BLaER1 treated with 17β-estradiol and CSF1 and Interleukin-3, amounts not matched to agents 10 nM and 100 nM (cell line): ENCODE results near the gene OSBPL8.
"Not testable (repeated sequence)": the region's sequence is repeated elsewhere in the genome, so short reads cannot be mapped to it uniquely, and the experiment has no call there.

ENCODE experiments used
- H3K27ac ChIP-seq, 11 experiments: shearing (Covaris generic); formaldehyde crosslinking; 2 replicates each; pipeline ENCODE4 v1.8.1; 2022
- H3K27me3 ChIP-seq, 11 experiments: shearing (Covaris generic); formaldehyde crosslinking; 2 replicates each; pipeline ENCODE4 v1.8.1; 2022
- H3K36me3 ChIP-seq, 11 experiments: shearing (Covaris generic); formaldehyde crosslinking; 2 replicates each; pipeline ENCODE4 v1.8.1; 2022
- H3K4me1 ChIP-seq, 10 experiments: shearing (Covaris generic); formaldehyde crosslinking; 2 replicates each; pipeline ENCODE4 v1.8.1; 2022
- H3K4me2 ChIP-seq, 11 experiments: shearing (Covaris generic); formaldehyde crosslinking; 2 replicates each; pipeline ENCODE4 v1.8.1; 2022
- H3K4me3 ChIP-seq, 10 experiments: shearing (Covaris generic); formaldehyde crosslinking; 2 replicates each; pipeline ENCODE4 v1.8.1; 2022
- H3K9ac ChIP-seq, 11 experiments: shearing (Covaris generic); formaldehyde crosslinking; 2 replicates each; pipeline ENCODE4 v1.8.1; 2022
- H3K9me3 ChIP-seq, 11 experiments: shearing (Covaris generic); formaldehyde crosslinking; replicated peaks in 1 of 11; 2 replicates each; pipeline ENCODE4 v1.8.1; 2022
- H4K20me1 ChIP-seq, 11 experiments: shearing (Covaris generic); formaldehyde crosslinking; 2 replicates each; pipeline ENCODE4 v1.8.1; 2022
- Cebpa-rat ChIP-seq, 11 experiments: shearing (Covaris generic); IDR thresholded peaks; 2 replicates each; pipeline ENCODE4 v1.8.1; 2022

Gene OSBPL8

DNA sequence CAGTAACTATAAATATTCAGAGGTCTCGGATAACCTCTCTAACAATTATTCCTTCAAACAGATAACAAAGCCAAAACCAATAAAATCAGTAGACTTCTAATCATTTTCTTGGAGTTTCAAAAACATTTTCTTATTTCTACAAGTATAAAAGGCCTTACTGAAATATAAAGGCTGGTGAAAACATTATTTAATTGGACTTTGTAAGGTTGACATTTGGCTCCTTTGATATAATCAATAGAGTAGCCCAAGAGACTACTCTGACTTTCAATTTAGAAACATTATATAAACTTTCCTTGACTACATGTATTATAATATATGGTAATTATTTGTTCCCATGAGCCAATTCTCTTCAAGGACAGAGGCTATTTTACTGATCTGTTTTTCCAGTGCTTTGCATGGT lies 68.3 kb downstream of the OSBPL8 start:
- Histone ChIP-seq H4K20me1 (peaks cover 0 to 89% (median 0%) of the 10 kb centered on the region in 11 experiments; a peak in 6 of 22 replicates), H3K9ac (no peak overlapping the region), H3K27ac (no peak overlapping the region), H3K4me1 (peaks cover 0 to 6% (median 0%) of the 10 kb centered on the region in 10 experiments; a peak in 1 of 20 replicates), H3K4me2 (no peak overlapping the region), H3K27me3 (no peaks in the 10 kb centered on the region), H3K4me3 (no peak overlapping the region), H3K9me3 (peaks cover 27 to 50% (median 41%) of the 10 kb centered on the region in 11 experiments), H3K36me3 (peaks cover 11 to 94% (median 22%) of the 10 kb centered on the region in 11 experiments; a peak in 18 of 22 replicates)
- no peak for TF ChIP-seq Cebpa-rat (IDR thresholded peaks at IDR 0.05)

DNA sequence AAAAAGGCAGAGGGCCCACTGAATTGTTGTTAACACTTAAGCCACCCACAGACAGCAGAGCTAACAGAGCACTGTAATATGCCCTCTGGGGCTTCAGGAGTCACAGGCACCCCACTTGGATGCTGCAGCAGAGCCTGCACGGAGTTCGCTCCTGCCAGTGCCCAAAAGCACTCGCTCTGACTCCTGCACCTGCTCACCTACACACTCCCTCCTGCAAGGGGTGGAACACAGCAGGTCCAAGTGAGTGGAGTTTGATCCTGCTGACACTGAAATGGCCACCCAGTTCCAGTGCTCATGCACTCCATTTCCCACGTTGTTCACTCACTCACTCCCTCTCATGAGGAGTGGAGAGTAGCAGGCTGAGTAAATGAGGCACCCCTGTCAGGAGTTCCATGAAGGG lies 68.8 kb downstream of the OSBPL8 start:
- no peak overlapping the region for H3K4me3 ChIP-seq

DNA sequence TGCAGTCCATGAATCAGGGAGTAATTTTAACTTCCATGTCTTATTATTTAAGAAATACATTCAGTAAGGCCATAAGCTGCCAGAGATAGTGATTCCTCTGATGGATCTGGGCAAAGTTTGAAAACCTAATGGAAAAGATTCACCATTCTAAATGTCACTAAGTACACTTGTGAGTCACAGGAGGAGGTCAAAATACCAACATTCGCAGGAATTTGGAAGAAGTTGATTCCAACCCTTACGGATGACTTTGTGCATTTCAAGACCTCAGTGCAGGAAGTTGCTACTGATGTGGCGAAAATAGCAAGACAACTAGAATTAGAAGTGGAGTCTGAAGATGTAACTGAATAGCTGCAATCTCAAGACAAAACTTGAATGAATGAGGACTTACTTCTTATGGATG lies 69.8 kb downstream of the OSBPL8 start:
- no peak overlapping the region for H3K27ac ChIP-seq
- H3K9me3 ChIP-seq: peaks cover 21 to 47% (median 38%) of the 10 kb centered on the region in 11 experiments
- no peak overlapping the region for H3K4me2 ChIP-seq
- H3K9ac ChIP-seq: no peak overlapping the region
- TF ChIP-seq Cebpa-rat (IDR thresholded peaks at IDR 0.05): no peak
- H4K20me1 ChIP-seq: peaks cover 0 to 86% (median 0%) of the 10 kb centered on the region in 11 experiments; a peak in 5 of 22 replicates
- H3K4me3 ChIP-seq: no peak overlapping the region
- no peaks in the 10 kb centered on the region for H3K4me1 ChIP-seq
- H3K27me3 ChIP-seq: no peaks in the 10 kb centered on the region
- peaks cover 11 to 94% (median 24%) of the 10 kb centered on the region in 11 experiments; a peak in 18 of 22 replicates for H3K36me3 ChIP-seq

More for the DNA sequence above, 68.8 kb downstream of the OSBPL8 start:
- Histone ChIP-seq H3K36me3 (peaks cover 11 to 94% (median 24%) of the 10 kb centered on the region in 11 experiments; a peak in 18 of 22 replicates), H3K27me3 (no peaks in the 10 kb centered on the region), H3K27ac (no peak overlapping the region), H3K9ac (no peak overlapping the region), H3K4me1 (0 out of 20 replicates have a peak, but pooled peaks cover 0 to 3% (median 0%) of the 10 kb centered on the region in 10 experiments), H4K20me1 (peaks cover 0 to 89% (median 0%) of the 10 kb centered on the region in 11 experiments; a peak in 5 of 22 replicates), H3K4me2 (no peak overlapping the region), H3K9me3 (peaks cover 27 to 50% (median 41%) of the 10 kb centered on the region in 11 experiments)
- TF ChIP-seq Cebpa-rat (IDR thresholded peaks at IDR 0.05): no peak

DNA sequence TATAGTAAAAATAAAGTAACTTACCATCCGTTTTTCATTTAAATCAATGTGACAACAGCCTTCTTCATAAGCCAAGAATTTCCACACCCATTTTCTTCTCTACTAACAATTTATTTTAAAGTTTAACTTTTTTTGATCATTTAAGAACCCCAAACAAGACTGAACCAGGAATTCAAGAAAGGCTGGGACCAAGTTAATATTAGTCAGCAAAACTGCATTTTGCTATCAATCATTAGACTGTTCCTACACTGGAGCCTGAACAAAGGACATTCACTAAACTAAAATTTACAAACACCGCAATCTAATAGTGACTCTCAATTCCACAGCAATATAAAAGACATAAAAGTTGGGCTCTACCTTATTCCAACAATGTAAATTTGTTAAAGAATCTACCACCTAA lies 73.6 kb downstream of the OSBPL8 start:
- Histone ChIP-seq H3K4me3 (no peak overlapping the region), H3K4me1 (peaks cover 0 to 10% (median 0%) of the 10 kb centered on the region in 10 experiments; a peak in 2 of 20 replicates), H3K36me3 (peaks cover 9 to 92% (median 21%) of the 10 kb centered on the region in 11 experiments; a peak in 18 of 22 replicates), H4K20me1 (peaks cover 0 to 89% (median 0%) of the 10 kb centered on the region in 11 experiments; a peak in 5 of 22 replicates), H3K9ac (no peak overlapping the region), H3K4me2 (no peak overlapping the region), H3K9me3 (peaks cover 0 to 13% (median 12%) of the 10 kb centered on the region in 11 experiments; a peak in 20 of 22 replicates), H3K27me3 (no peaks in the 10 kb centered on the region), H3K27ac (no peak overlapping the region)
- no peak for TF ChIP-seq Cebpa-rat (IDR thresholded peaks at IDR 0.05)

DNA sequence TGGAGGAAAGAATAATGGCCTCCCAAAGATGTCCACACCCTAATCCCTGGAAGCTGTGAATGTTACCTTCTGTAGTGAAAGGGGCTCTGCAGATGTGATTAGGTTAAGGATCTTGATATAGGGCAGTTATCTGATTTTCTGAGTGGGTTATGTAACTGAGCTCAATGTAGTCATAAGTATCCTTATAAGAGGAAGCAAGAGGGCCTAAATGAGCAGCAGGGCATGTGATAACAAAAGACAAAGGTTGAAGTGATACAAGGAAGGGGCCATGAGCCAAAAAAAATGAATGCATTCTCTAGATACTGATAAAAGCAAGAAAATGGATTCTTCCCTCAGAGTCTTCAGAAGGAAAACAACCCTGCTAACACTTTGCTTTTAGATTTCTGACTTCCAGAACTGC lies 78.8 kb downstream of the OSBPL8 start:
- no peak overlapping the region for H3K4me3 ChIP-seq
- TF ChIP-seq Cebpa-rat (IDR thresholded peaks at IDR 0.05): no peak
- no peak overlapping the region for H3K27ac ChIP-seq
- no peak overlapping the region for H3K9ac ChIP-seq
- H3K27me3 ChIP-seq: no peaks in the 10 kb centered on the region
- peaks cover 0 to 89% (median 5%) of the 10 kb centered on the region in 11 experiments; a peak in 10 of 22 replicates for H3K36me3 ChIP-seq
- peaks cover 0 to 16% (median 0%) of the 10 kb centered on the region in 10 experiments; a peak in 2 of 20 replicates for H3K4me1 ChIP-seq
- H3K9me3 ChIP-seq: no peaks in the 10 kb centered on the region
- peaks cover 0 to 84% (median 0%) of the 10 kb centered on the region in 11 experiments; a peak in 3 of 22 replicates for H4K20me1 ChIP-seq
- peak overlapping the region in 2 of 11 experiments; percentile 2 to 17; a peak in 2 of 22 replicates for H3K4me2 ChIP-seq

DNA sequence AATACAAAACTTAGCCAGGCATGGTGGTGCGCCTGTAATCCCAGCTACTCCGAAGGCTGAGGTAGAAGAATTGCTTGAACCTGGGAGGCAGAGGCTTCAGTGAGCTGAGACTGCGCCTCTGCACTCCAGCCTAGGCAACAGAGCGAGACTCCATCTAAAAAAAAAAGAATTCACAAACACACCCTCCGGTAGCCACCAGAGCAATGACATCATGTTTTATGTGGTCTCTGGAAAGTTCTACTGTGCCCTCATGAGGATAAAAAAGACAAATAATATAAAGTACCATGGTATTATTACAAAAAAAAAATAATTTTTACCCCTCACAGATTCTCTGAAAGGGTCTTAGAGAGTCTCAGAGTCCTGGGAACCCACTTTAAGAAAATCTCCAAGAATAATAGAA lies 81.5 kb downstream of the OSBPL8 start:
- H3K4me3 ChIP-seq: no peak overlapping the region
- H4K20me1 ChIP-seq: peaks cover 0 to 86% (median 0%) of the 10 kb centered on the region in 11 experiments; a peak in 3 of 22 replicates
- no peak overlapping the region for H3K9ac ChIP-seq
- peaks cover 0 to 8% (median 5%) of the 10 kb centered on the region in 11 experiments; a peak in 9 of 22 replicates for H3K9me3 ChIP-seq
- TF ChIP-seq Cebpa-rat (IDR thresholded peaks at IDR 0.05): no peak
- H3K4me2 ChIP-seq: no peak overlapping the region
- no peak overlapping the region for H3K27ac ChIP-seq
- H3K36me3 ChIP-seq: peaks cover 0 to 80% (median 0%) of the 10 kb centered on the region in 11 experiments; a peak in 9 of 22 replicates
- H3K4me1 ChIP-seq: peaks cover 0 to 16% (median 0%) of the 10 kb centered on the region in 10 experiments; a peak in 2 of 20 replicates
- H3K27me3 ChIP-seq: no peaks in the 10 kb centered on the region

DNA sequence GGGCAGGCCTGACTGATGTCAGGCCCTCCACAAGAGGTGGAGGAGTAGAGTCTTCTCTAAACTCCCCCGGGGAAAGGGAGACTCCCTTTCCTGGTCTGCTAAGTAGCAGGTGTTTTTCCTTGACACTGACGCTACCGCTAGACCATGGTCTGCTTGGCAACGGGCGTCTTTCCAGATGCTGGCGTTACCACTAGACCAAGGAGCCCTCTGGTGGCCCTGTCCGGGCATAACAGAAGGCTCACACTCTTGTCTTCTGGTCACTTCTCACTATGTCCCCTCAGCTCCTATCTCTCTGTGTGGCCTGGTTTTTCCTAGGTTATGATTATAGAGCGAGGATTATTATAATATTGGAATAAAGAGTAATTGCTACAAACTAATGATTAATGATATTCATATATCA lies 86.7 kb downstream of the OSBPL8 start:
- not testable (repeated sequence) for H3K4me3 ChIP-seq, H3K4me2 ChIP-seq, H3K9ac ChIP-seq, H3K27ac ChIP-seq, H3K27me3 ChIP-seq
- Histone ChIP-seq H3K36me3 (peaks cover 0 to 32% (median 0%) of the 10 kb centered on the region in 11 experiments; a peak in 6 of 22 replicates), H3K9me3 (peaks cover 0 to 16% (median 8%) of the 10 kb centered on the region in 11 experiments; a peak in 11 of 22 replicates), H4K20me1 (peaks cover 0 to 95% (median 0%) of the 10 kb centered on the region in 11 experiments; a peak in 6 of 22 replicates), H3K4me1 (peaks cover 16 to 32% (median 20%) of the 10 kb centered on the region in 10 experiments)

DNA sequence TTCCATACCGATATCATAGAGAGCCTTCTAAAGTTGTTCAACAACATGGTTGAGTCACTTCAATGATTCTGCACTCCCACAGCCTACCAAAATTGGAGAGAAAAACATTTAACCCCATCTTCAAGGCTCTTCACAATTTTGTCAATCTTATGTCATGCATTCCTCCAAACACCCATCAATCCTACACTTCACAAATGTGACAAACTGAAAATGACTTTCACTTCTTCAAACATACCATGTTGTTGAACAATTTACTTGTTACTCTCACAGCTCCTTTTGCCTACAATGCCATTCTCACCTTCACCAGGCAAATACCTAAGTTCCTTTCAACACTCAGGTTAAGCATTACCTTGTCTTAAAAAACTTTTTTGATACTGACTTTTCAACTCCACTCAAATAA lies 88.0 kb downstream of the OSBPL8 start:
- Histone ChIP-seq H3K9me3 (peaks cover 0 to 16% (median 8%) of the 10 kb centered on the region in 11 experiments; a peak in 11 of 22 replicates), H3K9ac (no peak overlapping the region), H3K4me2 (peak overlapping the region in 8 of 11 experiments; percentile 29 to 69 (median 53); a peak in 12 of 22 replicates), H3K36me3 (peaks cover 0 to 21% (median 0%) of the 10 kb centered on the region in 11 experiments; a peak in 4 of 22 replicates), H4K20me1 (peaks cover 0 to 95% (median 3%) of the 10 kb centered on the region in 11 experiments; a peak in 6 of 22 replicates), H3K4me1 (peaks cover 16 to 40% (median 20%) of the 10 kb centered on the region in 10 experiments), H3K27ac (peak overlapping the region in 3 of 11 experiments; percentile 11 to 52 (median 22); a peak in 2 of 22 replicates), H3K27me3 (no peaks in the 10 kb centered on the region), H3K4me3 (no peak overlapping the region)
- TF ChIP-seq Cebpa-rat (IDR thresholded peaks at IDR 0.05): no peak
